Hepatic stellate cell (primary cell): ENCODE measurements around the gene TBC1D2B.
A peak's percentile ranks its signal among the peaks of the same experiment; 100 is the strongest.

Source experiments
- DNase-seq: peaks from one replicate; pipeline ENCODE4 v3.0.0; 2011; ENCODE audit warnings: low spot score

Gene TBC1D2B

DNA sequence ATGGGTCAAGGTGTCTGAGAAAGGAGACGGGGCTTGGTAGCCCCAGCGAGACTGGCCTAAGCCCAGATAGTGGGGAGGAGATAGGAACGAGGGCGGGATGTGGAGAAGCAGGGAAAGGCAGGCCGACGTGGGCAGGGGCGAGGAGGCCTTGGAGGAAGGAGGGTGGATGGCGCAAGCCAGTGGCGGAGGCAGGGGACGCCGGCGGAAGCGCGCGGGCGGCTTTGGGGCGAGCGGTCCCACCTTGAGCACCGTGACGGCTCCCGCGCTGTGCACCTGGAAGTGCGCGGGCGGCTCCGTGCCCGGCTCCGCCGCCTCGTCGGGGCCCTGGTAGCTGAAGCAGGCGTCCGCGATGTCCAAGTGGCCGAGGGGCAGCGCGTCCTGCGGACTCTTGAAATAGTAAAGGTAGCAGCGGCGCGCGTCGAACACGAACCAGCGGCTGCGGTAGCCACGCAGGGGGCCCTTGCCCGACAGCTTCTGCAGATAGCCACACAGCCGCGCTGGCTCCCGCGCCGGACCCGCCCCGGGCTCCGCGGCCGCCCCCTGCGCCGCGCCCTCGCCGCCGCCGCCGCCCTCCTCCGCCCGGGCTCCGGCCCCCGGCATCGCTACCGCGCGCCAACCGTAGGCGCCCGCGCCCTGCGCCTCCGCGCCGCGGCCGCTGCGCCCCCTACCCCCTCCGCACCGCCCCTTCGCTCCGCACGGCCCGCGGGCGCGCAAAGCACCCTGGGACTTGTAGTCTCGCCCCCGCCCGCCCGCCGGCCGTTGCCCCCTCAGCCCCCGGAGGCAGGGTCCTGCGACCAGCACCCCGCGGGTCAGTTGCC is at the start of gene TBC1D2B:
TBC1D2B (minus strand) TSS at position 659 of the 818 bp plus-strand sequence; CDS start at position 600, 59 bp downstream.
- peak; percentile 55 for DNase-seq

DNA sequence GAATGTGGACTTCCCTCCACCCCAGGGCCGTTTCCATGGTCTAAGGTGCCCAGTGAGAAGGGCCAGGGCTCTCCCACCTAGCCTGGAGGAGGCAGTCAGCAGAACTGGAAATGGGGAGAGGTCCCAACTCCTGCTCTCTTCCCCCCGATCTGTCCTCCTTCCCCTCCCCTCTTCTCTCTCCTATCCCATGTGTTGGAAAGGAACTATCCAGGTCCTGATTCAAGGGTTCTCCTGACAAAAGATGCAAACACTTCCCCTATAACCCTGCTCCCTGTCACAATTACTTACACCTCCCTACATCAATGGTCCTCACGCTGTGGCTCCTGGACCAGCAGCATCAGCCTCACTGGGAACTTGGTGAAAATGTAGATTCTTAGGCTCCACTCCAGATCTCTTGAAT is 47.8 kb upstream of the TBC1D2B start:
- no peak for DNase-seq

DNA sequence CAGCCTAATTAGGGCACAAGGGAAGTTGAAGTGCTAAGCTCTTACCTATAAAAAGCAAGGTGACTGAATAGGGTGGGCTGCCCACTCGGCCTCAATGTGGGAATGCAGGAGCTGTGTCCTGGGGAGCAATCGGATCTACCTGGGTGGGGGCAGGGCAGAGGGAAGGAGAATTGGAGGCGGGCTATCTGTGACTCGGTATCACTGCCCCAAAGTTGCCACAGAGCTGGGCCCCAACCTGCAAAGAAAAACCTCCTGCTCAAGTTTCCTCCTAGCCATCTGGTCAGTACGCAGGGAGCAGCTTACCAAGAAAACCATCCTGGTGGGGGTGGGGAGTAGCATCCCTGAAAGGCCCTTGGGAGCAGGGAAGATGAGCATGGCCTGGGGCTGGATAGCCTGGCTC is 43.0 kb upstream of the TBC1D2B start:
- no peak for DNase-seq

DNA sequence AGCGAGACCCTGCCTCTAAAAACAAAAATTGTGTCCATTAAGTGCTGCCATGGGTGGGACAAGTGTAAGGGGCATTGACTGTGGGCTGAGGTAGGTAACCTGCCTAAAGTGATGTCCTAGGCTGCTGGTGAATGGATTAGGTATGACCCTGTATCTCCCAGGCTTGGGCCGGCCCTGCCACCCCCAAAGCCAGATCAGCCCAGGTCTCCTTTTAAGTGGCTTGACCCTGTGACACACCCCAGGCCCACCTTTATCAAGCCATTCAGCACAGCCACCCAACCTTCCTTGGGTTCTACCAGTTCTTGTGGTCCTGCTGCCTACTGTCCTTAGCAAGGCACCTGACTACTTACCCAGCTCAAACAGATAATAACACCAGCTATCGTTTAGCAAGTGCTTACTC is 35.0 kb upstream of the TBC1D2B start:
- DNase-seq, result no peak

DNA sequence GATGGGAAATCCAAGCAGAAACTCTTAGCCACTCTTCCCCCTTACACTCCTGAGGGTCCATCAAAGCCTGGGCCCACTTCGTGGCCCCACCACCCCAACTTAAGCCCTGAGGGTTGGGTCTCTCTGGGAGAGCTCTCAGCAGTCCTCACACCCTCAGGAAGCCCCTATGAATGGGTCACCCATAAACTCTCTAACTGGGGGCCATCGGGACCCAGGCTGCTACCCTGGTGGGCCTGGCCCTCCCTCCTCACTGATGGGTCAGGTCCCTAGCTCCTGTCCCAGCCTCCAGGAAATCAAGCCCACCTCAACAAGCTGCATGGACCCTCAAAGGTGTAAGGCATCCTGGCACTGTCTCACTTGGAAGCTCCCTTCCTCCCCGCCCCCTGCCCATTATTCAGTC is 34.3 kb upstream of the TBC1D2B start:
- DNase-seq, result no peak

DNA sequence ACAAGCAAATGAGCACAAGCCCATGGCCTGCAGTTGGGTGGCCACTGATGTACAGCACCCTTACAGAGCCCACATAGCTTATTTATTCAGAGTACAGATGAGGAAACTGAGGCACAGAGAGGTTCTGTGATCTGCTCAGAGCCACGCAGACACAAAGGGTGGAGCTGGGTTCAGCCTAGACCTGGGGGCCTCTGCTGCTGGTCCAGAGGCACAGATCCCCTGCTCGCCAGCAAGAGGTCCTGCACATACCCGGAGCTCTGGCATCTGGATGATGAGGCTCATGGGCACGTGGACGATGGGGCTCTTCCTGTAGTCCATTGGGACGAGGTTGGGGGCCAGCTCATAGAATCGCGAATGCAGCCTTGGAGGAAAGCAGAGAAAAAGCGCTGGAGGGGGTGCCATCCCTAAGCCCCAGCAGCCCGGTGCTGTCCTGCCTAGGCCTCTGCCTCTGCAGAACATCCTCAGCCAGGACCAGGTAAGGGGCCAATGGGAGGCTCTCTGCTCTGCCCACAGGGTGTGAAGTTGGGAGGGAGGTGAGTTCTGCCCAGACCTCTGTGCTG is 33.5 kb upstream of the TBC1D2B start:
- DNase-seq, result no peak

DNA sequence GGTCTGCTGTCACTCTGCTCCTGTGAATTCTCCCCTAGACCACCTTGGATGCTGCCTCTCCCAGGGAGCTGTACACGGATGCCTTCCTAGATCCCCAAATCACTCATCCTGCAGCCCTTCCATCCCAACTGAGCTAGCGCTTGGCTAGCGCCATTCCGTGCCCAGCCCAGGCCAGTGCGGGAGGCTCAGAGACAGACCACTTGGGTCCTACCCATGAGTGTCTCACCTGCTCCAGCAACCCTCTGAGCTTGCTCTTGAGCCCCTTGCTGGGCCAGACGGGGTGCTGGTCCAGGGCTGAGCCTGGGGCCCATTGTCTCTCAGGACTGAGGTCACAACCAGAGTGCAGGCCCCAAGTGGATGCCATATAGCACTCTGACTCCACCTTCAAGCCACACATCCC is 32.6 kb upstream of the TBC1D2B start:
- DNase-seq, result no peak

DNA sequence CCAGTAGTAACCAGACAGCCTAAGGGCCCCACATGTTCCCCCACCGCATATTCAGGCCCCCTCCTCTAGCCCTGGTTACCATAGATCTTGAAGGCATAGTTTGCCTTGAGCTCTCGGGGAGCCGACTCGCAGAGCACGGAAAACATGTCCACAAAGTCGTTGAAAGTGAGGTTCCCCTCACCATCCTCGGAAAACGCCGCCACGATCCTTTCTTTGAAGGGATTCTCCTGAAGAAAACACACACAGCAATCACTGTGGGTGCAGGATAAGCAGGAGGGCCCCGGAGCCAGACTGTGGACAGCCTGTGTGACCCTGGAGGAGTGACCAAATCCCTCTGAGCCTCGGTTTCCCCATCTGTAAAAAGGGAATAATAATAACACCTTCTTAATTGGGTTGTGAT is 31.6 kb upstream of the TBC1D2B start:
- no peak for DNase-seq

DNA sequence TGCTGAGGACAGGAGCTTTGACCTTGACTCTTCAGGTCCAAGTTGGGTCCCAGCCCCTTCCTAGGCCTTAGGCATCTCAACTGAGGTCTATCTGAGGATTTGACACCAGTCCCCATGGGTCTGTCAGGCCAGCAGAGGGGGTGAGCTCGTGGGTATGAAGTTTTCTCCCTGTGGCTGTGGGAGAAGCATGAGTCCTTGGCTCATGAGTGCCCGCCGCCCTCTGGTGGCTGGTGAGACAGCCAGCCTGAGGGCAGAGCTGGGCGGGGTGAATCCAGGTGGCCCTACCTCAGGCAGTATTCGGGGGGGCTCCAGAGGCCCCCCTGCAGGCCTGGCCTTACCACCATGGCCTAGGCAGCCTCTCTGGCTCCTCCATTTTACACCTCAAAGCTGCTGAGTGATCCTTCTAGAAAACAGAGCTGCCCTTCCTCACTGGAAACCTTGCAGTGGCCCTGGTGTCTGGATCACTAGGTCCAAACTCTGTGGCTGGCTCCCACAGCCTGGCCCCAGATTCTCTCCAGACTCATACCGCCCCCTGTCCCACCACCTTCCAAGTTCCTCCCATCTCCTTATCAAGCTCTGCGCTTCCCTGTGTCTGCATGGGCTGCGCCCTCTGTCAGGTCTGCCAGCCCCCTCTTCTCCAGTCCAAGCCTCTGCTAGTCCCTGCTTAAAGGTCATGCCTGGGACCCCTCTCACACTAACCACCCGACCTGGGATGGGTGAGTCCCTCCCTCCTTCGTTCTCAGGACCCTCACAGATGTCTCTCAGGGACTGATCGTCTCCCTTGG is 31.0 kb upstream of the TBC1D2B start:
- DNase-seq, result peak; percentile 94

DNA sequence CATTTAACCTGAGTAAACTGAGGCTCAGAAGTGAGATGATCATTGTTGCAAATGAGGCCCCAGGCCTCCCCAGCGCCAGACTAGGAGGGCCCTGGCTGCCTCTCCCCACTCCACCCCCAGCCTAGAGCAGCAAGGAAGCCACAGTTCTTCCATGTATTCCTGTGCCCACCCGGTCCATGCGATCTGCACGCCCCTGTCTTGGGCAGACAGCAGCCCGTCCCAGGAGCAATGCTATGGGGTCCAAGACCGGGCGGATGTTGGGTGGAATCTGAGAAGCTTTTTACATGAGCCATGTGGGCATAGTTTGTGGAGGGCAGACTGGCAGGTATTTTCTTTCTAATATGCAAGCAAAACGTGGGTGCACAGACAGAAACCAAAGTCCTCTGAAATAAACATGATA is 30.0 kb upstream of the TBC1D2B start:
- no peak for DNase-seq

DNA sequence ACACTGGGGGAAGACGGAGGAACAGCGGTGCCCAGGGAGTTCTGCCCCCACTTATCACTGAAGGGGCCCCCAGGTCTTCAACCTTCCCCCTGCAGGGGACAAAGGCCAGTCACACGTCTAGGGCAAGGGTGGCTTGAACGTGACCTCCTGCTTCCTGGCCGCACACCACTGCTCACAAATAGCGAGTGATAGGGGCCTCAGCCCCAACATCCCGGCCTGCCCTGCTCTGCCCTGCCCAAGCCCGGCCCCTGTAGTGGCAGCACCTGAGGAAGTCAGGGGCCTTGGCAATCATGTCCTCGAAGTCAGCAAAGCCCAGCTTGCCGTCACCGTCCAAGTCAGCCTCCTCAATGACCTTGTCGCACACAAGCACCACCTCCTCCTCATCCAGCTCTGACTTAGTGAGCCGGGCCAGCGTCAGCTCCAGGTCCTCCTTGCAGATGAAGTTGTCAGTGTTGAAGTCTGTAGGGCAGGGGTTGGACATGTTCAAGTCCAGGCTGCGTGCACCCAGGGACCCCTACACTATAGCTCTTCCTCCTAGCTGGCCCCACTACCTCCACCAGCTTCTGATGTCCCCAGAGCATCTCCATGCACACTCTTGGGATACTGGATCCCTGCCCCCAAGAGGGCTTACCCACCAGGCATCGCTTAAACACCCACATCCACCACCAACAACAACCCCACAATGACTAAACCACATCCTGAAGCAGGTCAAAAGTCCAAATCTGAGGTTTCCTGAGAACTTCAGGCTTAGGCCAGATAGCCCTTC is 28.1 kb upstream of the TBC1D2B start:
- peak; percentile 35 for DNase-seq

DNA sequence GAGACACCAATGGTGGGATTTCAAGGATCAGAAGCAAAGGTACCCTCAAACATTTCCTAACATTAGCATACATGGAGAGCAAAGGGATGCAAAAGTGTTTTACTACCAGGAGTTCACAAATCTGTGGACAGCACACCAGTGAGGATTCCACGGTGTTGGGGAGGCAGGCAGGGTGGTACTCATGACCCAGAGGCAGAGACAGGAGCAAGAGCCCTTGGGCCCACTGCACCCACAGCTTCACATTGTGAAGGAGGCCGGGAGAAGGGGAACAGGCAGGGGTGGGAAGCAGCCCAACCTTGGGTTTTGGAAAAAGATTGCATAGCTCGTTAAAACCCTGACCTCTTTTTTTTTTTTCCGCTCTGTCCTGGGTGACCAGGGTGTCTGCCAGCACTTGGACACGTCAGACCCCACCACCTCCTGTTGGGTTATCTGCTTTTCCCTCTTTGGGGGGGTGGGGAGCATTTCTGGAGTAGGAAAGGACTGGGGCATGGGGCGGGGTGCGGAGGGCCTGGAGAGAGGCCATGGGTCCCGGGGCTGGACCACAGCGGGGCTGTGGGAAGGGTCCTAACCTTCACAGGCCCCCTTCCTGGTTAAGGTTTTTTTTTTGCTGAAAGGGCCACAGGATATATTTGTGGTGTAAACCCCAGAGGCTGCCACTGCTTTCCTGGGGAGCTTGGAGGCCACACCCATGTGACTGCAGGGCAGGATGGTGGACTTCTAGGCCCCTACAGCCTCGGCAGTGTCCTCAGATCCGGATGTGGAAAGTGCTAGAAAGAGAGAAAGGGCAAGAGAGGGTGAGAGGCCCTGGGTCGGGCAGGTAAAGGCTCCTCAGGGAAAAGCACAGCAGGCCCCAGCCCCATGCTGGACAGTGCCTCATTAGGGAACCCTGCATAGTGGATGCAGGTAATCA is 27.3 kb upstream of the TBC1D2B start:
- DNase-seq, result no peak

DNA sequence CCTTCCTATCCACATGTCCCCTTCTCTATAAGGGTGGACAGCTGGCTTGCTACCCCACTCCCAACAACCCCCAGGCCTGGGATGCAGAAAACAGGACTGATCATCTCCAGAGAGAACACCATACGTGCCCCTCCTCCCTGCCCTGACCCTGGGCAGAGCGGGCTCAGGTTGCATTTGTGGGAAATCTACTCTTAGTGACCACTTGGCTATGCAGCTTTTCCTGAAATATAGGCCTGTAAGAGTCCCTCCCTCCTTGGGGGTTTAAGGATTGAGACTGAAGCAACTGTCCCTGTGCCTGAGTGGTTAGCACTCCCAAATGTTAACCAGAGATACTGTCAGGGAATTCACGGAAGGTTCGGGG is 26.6 kb upstream of the TBC1D2B start:
- no peak for DNase-seq

DNA sequence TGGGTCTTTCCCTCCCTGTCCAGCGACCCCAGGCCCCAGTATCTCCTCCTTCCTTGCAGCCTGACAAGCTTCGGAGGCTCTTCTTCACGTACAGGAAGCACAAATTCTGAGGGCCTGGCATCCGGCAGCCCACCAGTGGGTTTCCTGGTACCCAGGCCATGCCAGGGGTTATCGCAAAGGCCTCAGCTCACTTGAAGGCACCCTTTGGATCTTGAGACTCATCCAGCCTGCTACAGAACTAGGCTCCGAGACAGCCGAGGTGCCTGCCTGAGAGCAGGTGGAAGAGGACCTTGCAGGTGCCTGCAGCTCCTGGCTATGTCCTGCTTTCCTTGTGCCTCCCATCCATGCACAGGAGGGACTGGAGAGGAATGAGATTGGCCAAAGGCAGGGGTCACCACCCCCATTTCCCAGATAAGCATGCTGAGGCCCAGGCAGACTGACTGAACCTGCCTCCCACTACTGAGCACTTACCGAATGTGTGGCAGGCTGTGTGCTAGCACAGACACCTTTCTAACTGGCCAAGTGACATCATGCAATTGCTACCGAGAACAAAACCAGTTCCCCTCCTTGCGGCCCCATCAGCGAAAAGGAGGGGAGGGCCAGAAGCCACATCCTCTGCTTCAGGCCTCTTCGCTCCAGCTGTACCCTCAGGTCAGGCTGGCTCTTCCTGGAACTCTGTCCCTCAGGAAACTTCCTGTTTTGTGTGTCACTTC is 26.1 kb upstream of the TBC1D2B start:
- DNase-seq, result no peak

DNA sequence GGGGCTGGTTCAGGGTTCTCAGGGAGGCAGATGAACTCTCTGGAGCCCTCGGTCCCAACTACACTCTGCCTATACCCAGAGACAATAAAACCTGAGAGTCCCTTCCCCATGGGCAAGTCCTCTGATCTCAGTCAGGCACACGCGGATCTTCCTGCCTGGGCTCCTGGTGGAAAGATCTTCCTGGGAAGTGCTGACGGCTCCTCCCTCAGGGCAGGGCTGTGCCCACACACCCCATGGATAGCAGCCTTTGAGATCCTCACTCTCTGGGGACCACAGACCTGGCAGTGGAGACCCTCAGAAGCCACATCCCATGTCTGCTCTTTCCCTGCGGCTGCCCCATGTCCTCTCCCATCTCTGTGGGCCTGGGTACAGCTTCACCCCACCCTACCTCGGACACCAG is 25.2 kb upstream of the TBC1D2B start:
- DNase-seq, result no peak

DNA sequence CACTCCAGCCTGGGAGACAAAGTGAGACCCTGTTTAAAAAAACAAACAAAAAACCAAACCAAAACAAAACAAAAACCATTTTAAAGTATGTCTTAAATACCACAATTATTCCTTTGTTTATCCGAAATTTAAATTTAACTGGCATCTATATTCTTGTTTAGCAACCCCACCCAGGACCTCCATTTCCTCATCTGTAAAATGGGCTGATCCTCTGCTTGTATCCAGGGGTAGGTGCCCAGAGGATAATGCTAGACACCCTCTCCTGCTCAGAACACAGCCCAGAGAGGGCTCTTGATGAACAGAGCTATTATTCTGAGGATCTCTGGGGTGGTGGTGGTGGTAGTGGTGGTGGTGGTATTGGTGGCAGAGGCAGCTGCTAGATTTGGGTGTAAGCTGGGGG is 24.7 kb upstream of the TBC1D2B start:
- DNase-seq, result no peak

DNA sequence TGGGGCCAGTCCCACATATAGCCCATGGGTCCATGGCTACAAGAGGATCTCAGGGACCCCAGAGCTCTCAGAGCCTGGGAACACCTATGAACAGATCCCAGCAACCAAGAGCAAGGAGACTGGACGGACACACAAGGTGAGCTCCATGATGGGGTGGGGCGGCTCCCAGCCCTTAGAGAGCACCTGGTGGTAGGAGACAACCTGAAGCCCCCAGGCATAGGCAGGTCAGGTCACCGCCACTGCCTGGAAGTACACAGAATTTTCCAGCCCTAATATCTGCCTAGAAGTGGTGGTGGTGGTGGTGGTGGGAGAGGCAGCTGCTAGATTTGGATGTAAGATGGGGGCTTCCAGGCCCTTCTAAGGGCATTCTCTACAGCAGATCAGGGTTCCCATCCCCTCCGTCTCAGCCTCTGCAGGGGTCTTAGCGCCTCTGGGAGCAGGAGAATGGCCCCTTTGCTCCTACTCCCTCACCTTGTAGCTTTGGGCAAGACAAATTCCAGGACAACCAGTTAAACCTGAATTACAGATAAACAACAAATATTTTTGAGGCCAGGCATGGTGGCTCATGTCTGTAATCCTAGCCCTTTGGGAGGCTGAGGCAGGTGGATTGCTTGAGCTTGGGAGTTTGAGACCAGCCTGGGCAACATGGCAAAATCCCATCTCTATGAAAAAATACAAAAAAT is 24.1 kb upstream of the TBC1D2B start:
- no peak for DNase-seq

DNA sequence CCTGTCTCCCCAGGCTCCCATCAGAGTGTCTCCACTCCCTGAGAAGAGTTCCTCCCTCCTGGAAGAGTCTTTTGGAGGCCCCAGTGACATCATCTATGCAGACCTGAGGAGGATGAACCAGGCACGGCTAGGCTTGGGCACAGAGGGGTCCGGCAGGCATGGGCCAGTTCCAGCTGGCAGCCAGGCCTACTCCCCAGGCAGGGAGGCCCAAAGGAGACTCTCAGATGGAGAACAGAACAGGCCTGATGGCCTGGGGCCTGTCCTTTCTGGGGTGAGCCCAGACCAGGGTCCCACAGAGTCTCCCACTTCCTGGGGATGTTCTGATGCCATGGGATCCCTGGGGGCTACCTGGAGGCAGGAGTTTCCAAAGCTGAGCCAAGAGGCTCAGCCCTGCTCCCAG is 23.4 kb upstream of the TBC1D2B start:
- no peak for DNase-seq

DNA sequence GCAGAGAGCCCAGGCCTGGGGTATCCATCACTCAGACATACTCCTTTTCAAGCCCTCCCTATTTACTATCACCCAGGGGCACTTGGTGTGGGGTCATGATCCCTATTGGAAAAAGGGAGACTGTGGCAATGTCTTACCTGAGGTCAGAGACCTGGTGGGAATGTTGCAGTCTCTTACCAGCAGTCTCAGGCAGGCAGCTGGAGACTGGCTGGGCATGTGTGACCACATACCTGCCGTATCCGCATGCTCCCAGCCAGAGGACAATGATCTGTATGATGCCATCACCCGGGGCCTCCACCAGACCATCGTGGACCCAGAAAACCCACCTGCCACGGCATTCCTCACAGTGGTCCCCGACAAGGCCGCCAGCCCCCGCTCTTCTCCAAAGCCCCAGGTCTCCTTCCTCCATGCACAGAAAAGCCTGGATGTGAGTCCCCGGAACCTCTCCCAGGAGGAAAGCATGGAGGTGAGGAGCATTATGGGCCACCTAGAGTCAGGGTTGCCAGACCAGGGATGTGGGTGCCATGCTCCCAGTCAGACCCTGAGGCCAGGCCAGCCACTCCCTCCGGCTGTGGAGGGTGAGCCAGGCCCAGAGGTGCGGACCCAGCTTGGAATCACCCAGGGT is 20.7 kb upstream of the TBC1D2B start:
- no peak for DNase-seq

DNA sequence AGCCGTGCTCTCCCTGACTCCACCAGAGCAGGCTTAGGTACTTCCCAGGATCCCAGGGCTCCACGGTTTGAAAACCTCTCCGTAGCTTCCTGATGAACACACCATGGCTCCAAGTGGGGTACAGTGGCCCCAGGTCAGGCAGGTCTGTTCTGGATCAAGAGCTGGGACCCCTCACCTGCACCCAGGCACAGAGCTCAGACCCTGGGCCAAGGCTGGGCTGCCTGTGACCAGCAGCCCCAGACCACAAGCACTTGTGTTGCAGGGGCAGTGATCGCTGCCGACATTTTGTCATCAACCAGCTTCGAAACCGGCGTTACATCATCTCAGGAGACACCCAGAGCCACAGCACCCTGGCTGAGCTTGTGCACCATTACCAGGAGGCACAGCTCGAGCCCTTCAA is 20.2 kb upstream of the TBC1D2B start:
- DNase-seq, result no peak
